ENCODE results near the gene PARP6.

PARP6 gene

GRCh38 chr15:72252663-72253299 is 19.6 kb downstream of the PARP6 start:
- no peak for FAIRE-seq

DNA sequence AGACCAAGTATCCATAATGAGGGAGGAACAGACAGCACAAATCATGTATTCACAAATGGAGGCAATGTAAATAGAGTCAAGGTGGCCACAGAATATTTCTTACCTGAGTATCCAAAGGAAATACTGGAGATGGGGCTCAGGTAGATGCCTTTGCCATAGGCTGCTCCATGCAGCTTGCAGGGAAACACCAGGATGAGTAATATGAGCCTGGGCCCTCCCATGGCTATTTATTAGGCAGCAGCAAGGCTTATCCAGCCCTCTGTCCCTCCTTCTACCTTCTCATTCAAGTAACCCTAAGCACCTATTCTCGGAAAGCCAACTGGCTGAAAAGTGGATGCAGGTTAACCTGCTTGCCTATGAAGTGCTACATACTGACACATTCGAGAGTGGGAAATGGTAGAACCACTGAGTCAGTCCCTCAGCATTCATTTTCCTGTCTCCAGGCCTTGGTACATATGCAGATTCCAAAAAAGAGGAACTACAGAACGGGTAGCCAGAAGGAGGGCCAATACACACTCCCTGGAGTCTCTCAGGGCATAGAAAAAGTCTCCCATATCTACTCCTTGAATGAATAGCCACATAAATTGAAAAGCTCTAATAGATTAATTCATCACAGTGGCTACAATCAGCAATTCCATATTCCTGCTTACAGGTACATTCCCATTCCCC is 23.1 kb downstream of the PARP6 start:
- FAIRE-seq, result no peak
- TF ChIP-seq SPI1 (IDR thresholded peaks at IDR 0.05; ENCODE audit: low read depth, low read length) (no peak), POLR2A (IDR thresholded peaks at IDR 0.05; ENCODE audit: low read depth, low read length) (no peak), TAF1 (IDR thresholded peaks at IDR 0.05; ENCODE audit: low read depth, low read length) (no peak), POLR2AphosphoS5 (IDR thresholded peaks at IDR 0.05; ENCODE audit: low read depth, low read length) (no peak), PAX5 (IDR thresholded peaks at IDR 0.05; ENCODE audit: insufficient read depth, low read length, severe bottlenecking) (no peak), POU2F2 (IDR thresholded peaks at IDR 0.05; ENCODE audit: low read depth, low read length) (no peak)
- DNase-seq (ENCODE audit: insufficient read length, low spot score), result no peak

More at GRCh38 chr15:72252663-72253299, 19.6 kb downstream of the PARP6 start:
- TF ChIP-seq TAF1 (IDR thresholded peaks at IDR 0.05; ENCODE audit: low read depth, low read length), result no peak
- TF ChIP-seq POLR2A (IDR thresholded peaks at IDR 0.05; ENCODE audit: low read depth, low read length), result no peak
- TF ChIP-seq PAX5 (IDR thresholded peaks at IDR 0.05; ENCODE audit: insufficient read depth, low read length, severe bottlenecking), result no peak
- no peak for TF ChIP-seq POU2F2 (IDR thresholded peaks at IDR 0.05; ENCODE audit: low read depth, low read length)
- TF ChIP-seq SPI1 (IDR thresholded peaks at IDR 0.05; ENCODE audit: low read depth, low read length), result no peak
- no peak for TF ChIP-seq POLR2AphosphoS5 (IDR thresholded peaks at IDR 0.05; ENCODE audit: low read depth, low read length)
- DNase-seq (ENCODE audit: insufficient read length, low spot score), result no peak

GRCh38 chr15:72248514-72248913 is 23.8 kb downstream of the PARP6 start:
- DNase-seq (ENCODE audit: insufficient read length, low spot score) (no peak), FAIRE-seq (no peak)

GRCh38 chr15:72242775-72243370 is 29.5 kb downstream of the PARP6 start:
- TF ChIP-seq TAF1 (IDR thresholded peaks at IDR 0.05; ENCODE audit: low read depth, low read length) (no peak), POLR2AphosphoS5 (IDR thresholded peaks at IDR 0.05; ENCODE audit: low read depth, low read length) (no peak), SPI1 (IDR thresholded peaks at IDR 0.05; ENCODE audit: low read depth, low read length) (no peak), POLR2A (IDR thresholded peaks at IDR 0.05; ENCODE audit: low read depth, low read length) (no peak), PAX5 (IDR thresholded peaks at IDR 0.05; ENCODE audit: insufficient read depth, low read length, severe bottlenecking) (no peak), POU2F2 (IDR thresholded peaks at IDR 0.05; ENCODE audit: low read depth, low read length) (no peak)
- no peak for FAIRE-seq
- DNase-seq (ENCODE audit: insufficient read length, low spot score), result no peak

More at GRCh38 chr15:72248514-72248913, 23.8 kb downstream of the PARP6 start:
- no peak for TF ChIP-seq PAX5 (IDR thresholded peaks at IDR 0.05; ENCODE audit: insufficient read depth, low read length, severe bottlenecking)
- TF ChIP-seq POLR2AphosphoS5 (IDR thresholded peaks at IDR 0.05; ENCODE audit: low read depth, low read length), result no peak
- TF ChIP-seq TAF1 (IDR thresholded peaks at IDR 0.05; ENCODE audit: low read depth, low read length), result no peak
- TF ChIP-seq POU2F2 (IDR thresholded peaks at IDR 0.05; ENCODE audit: low read depth, low read length), result no peak
- no peak for TF ChIP-seq SPI1 (IDR thresholded peaks at IDR 0.05; ENCODE audit: low read depth, low read length)
- no peak for TF ChIP-seq POLR2A (IDR thresholded peaks at IDR 0.05; ENCODE audit: low read depth, low read length)

- no peak for DNase-seq (ENCODE audit: insufficient read length, low spot score)
- no peak for FAIRE-seq
- TF ChIP-seq POU2F2 (IDR thresholded peaks at IDR 0.05; ENCODE audit: low read depth, low read length) (no peak), SPI1 (IDR thresholded peaks at IDR 0.05; ENCODE audit: low read depth, low read length) (no peak), POLR2A (IDR thresholded peaks at IDR 0.05; ENCODE audit: low read depth, low read length) (no peak), PAX5 (IDR thresholded peaks at IDR 0.05; ENCODE audit: insufficient read depth, low read length, severe bottlenecking) (no peak), POLR2AphosphoS5 (IDR thresholded peaks at IDR 0.05; ENCODE audit: low read depth, low read length) (no peak), TAF1 (IDR thresholded peaks at IDR 0.05; ENCODE audit: low read depth, low read length) (no peak)
Observed at GRCh38 chr15:72239652-72240051, 32.7 kb downstream of the PARP6 start.

DNA sequence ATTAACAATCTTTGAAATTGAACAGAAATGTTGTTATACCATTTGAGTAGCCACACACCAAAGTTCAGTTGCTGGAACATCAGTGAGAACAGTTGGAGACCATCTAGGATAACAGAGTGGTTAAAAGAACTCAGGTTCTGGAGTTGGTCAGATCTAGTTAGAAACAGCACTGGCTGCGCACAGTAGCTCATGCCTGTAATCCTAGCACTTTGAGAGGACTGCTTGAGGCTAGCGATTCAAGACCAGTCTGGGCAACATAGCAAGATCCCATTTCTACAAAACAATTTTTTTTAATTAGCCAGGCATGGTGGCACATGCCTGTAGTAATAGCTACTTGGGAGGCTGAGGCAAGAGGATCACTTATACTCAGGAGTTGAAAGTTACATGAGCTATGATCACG is 33.8 kb downstream of the PARP6 start:
- FAIRE-seq (no peak), DNase-seq (ENCODE audit: insufficient read length, low spot score) (no peak)
- TF ChIP-seq POLR2AphosphoS5 (IDR thresholded peaks at IDR 0.05; ENCODE audit: low read depth, low read length) (no peak), PAX5 (IDR thresholded peaks at IDR 0.05; ENCODE audit: insufficient read depth, low read length, severe bottlenecking) (no peak), SPI1 (IDR thresholded peaks at IDR 0.05; ENCODE audit: low read depth, low read length) (no peak), TAF1 (IDR thresholded peaks at IDR 0.05; ENCODE audit: low read depth, low read length) (no peak), POLR2A (IDR thresholded peaks at IDR 0.05; ENCODE audit: low read depth, low read length) (no peak), POU2F2 (IDR thresholded peaks at IDR 0.05; ENCODE audit: low read depth, low read length) (no peak)

DNA sequence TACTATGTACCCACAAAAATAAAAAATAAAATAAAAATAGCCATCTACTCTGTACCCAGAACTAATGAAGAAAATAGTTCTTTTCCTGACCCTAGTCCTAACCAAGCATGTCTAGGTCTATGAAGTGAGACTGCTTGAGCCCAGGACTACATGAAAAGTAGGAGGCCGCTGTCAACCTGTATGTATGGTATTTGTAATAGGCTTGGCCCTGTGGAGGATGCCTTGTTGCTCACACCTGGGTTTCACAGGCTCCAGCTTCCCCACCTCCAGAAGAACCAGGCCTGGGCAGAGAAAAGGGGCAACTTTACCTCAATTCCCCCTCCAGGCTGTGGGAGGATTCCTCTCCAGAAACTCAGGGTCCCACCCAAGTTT is 34.5 kb downstream of the PARP6 start:
- no peak for DNase-seq (ENCODE audit: insufficient read length, low spot score)
- FAIRE-seq, result no peak
- TF ChIP-seq POU2F2 (IDR thresholded peaks at IDR 0.05; ENCODE audit: low read depth, low read length) (no peak), POLR2A (IDR thresholded peaks at IDR 0.05; ENCODE audit: low read depth, low read length) (no peak), PAX5 (IDR thresholded peaks at IDR 0.05; ENCODE audit: insufficient read depth, low read length, severe bottlenecking) (no peak), SPI1 (IDR thresholded peaks at IDR 0.05; ENCODE audit: low read depth, low read length) (no peak), TAF1 (IDR thresholded peaks at IDR 0.05; ENCODE audit: low read depth, low read length) (no peak), POLR2AphosphoS5 (IDR thresholded peaks at IDR 0.05; ENCODE audit: low read depth, low read length) (no peak)

GRCh38 chr15:72237029-72237852 is 35.1 kb downstream of the PARP6 start:
- TF ChIP-seq POU2F2 (IDR thresholded peaks at IDR 0.05; ENCODE audit: low read depth, low read length) (peak; percentile 47; the same call in 1 of the 2 replicates), PAX5 (IDR thresholded peaks at IDR 0.05; ENCODE audit: insufficient read depth, low read length, severe bottlenecking) (no peak), POLR2A (IDR thresholded peaks at IDR 0.05; ENCODE audit: low read depth, low read length) (0 out of 2 replicates have a peak, but pooled peaks have one; percentile 41), POLR2AphosphoS5 (IDR thresholded peaks at IDR 0.05; ENCODE audit: low read depth, low read length) (no peak), SPI1 (IDR thresholded peaks at IDR 0.05; ENCODE audit: low read depth, low read length) (no peak), TAF1 (IDR thresholded peaks at IDR 0.05; ENCODE audit: low read depth, low read length) (no peak; the same call in 1 of the 2 replicates)
- DNase-seq (ENCODE audit: insufficient read length, low spot score), result peak; percentile 30
- peak; percentile 57 for FAIRE-seq
